DND-41 (cell line): ENCODE results near the gene ARHGAP25.

ENCODE experiments used
- ATAC-seq: fragments of 200-7000 bp; cut with Tn5 transposase; 3 replicates; pipeline ENCODE4 v1.9.1; 2021; ENCODE audit warnings: low read depth; ENCODE audit not compliant: insufficient read depth
- DNase-seq: peaks from one replicate; pipeline ENCODE4 v3.0.0-alpha.2; 2020
- H2AFZ ChIP-seq: 2 replicates; pipeline ENCODE4 v1.6.0; 2012; ENCODE audit warnings: low read depth, low read length
- H3K27ac ChIP-seq: 2 replicates; pipeline ENCODE4 v1.5.1; 2012; ENCODE audit warnings: low read length, inconsistent platforms
- H3K27me3 ChIP-seq: fragments of 200-600 bp; sonication (generic); 2 replicates; pipeline ENCODE4 v1.6.0; 2012; ENCODE audit warnings: low read length, mild to moderate bottlenecking, inconsistent platforms; ENCODE audit not compliant: insufficient read depth, poor library complexity
- H3K36me3 ChIP-seq: 2 replicates; pipeline ENCODE4 v1.5.1; 2012; ENCODE audit warnings: low read length, inconsistent platforms; ENCODE audit not compliant: insufficient read depth
- H3K4me1 ChIP-seq: 2 replicates; pipeline ENCODE4 v1.5.1; 2012; ENCODE audit warnings: mild to moderate bottlenecking, low read length; ENCODE audit not compliant: insufficient read depth
- H3K4me2 ChIP-seq: 2 replicates; pipeline ENCODE4 v1.6.0; 2012; ENCODE audit warnings: mild to moderate bottlenecking, moderate library complexity, low read length, inconsistent platforms; ENCODE audit not compliant: insufficient read depth
- H3K4me3 ChIP-seq, 2 experiments: fragments of 200-600 bp in 1 of 2; shearing (Covaris generic) in 1 of 2; 2 replicates each; pipeline ENCODE4 v1.5.1; 2012 to 2016; ENCODE audit warnings: inconsistent platforms in 2 of 2, low read length in 2 of 2, mild to moderate bottlenecking in 2 of 2, low read depth in 1 of 2, moderate library complexity in 1 of 2
- H3K79me2 ChIP-seq: 2 replicates; pipeline ENCODE4 v1.6.0; 2012; ENCODE audit warnings: low read length, inconsistent platforms; ENCODE audit not compliant: insufficient read depth
- H3K9ac ChIP-seq: 2 replicates; pipeline ENCODE4 v1.6.0; 2012; ENCODE audit warnings: low read depth, mild to moderate bottlenecking, inconsistent platforms, low read length, moderate library complexity
- H3K9me3 ChIP-seq: 2 replicates; pipeline ENCODE4 v1.5.1; 2012; ENCODE audit warnings: low read length, moderate library complexity, mild to moderate bottlenecking, inconsistent platforms; ENCODE audit not compliant: insufficient read depth, severe bottlenecking
- H4K20me1 ChIP-seq: 2 replicates; pipeline ENCODE4 v1.6.0; 2012; ENCODE audit warnings: low read length; ENCODE audit not compliant: insufficient read depth
- CTCF ChIP-seq: IDR thresholded peaks from 2 replicates; pipeline ENCODE4 v1.5.1; 2012; ENCODE audit warnings: borderline replicate concordance, low read length, moderate library complexity, mild to moderate bottlenecking; ENCODE audit not compliant: poor library complexity, severe bottlenecking; ENCODE audit errors: extremely low read depth
- EZH2 ChIP-seq: IDR thresholded peaks from 3 replicates; pipeline ENCODE4 v1.6.1; 2012; ENCODE audit warnings: borderline replicate concordance, low read depth, mild to moderate bottlenecking, moderate library complexity, low read length, inconsistent platforms; ENCODE audit not compliant: severe bottlenecking

The ARHGAP25 gene

GRCh38 chr2:68774569-68775271, 40.1 kb downstream of the ARHGAP25 start:
- H3K4me2 ChIP-seq = no peak overlapping the region
- peaks cover 32% of the 10 kb centered on the region for H3K79me2 ChIP-seq
- DNase-seq = no peak
- H3K9ac ChIP-seq = no peak overlapping the region
- H2AFZ ChIP-seq = no peak overlapping the region
- H3K4me1 ChIP-seq = no peaks in the 10 kb centered on the region
- no peaks in the 10 kb centered on the region for H4K20me1 ChIP-seq
- H3K9me3 ChIP-seq = no peaks in the 10 kb centered on the region
- H3K27ac ChIP-seq = 0 out of 2 replicates have a peak overlapping the region, but pooled peaks have one; percentile 15
- ATAC-seq = no peak
- TF ChIP-seq EZH2 = no peak
- no peak for TF ChIP-seq CTCF
- H3K27me3 ChIP-seq = no peaks in the 10 kb centered on the region
- H3K4me3 ChIP-seq = no peak overlapping the region
- peaks cover 35% of the 10 kb centered on the region for H3K36me3 ChIP-seq

GRCh38 chr2:68775272-68775842, 40.7 kb downstream of the ARHGAP25 start:
- no peak for ATAC-seq
- no peak for DNase-seq
- H3K27me3 ChIP-seq = no peaks in the 10 kb centered on the region
- no peak overlapping the region for H3K4me2 ChIP-seq
- peaks cover 35% of the 10 kb centered on the region for H3K36me3 ChIP-seq
- H3K4me1 ChIP-seq = no peaks in the 10 kb centered on the region
- H2AFZ ChIP-seq = no peak overlapping the region
- no peaks in the 10 kb centered on the region for H3K9me3 ChIP-seq
- H3K79me2 ChIP-seq = peaks cover 26% of the 10 kb centered on the region
- TF ChIP-seq EZH2 = no peak
- no peak for TF ChIP-seq CTCF
- H3K27ac ChIP-seq = no peak overlapping the region
- no peak overlapping the region for H3K4me3 ChIP-seq
- H4K20me1 ChIP-seq = no peaks in the 10 kb centered on the region
- no peak overlapping the region for H3K9ac ChIP-seq

GRCh38 chr2:68776124-68776523, 41.5 kb downstream of the ARHGAP25 start:
- Histone ChIP-seq H3K79me2 (peaks cover 18% of the 10 kb centered on the region), H3K4me2 (no peak overlapping the region), H3K9ac (no peak overlapping the region), H3K9me3 (no peaks in the 10 kb centered on the region), H3K4me1 (no peaks in the 10 kb centered on the region), H3K27me3 (no peaks in the 10 kb centered on the region), H4K20me1 (no peaks in the 10 kb centered on the region), H2AFZ (no peak overlapping the region), H3K27ac (no peak overlapping the region), H3K36me3 (peaks cover 35% of the 10 kb centered on the region), H3K4me3 (no peak overlapping the region)
- ATAC-seq (no peak), DNase-seq (no peak)
- TF ChIP-seq EZH2 = no peak
- TF ChIP-seq CTCF = no peak
